Vagina (tissue), 2 donors: ENCODE data around the gene ADCY9.

Source experiments
- CTCF ChIP-seq, 3 experiments: fragments of 450-650 bp in 2 of 3; fragments of 200-600 bp in 1 of 3; sonication (generic) in 1 of 3; IDR thresholded peaks; one replicate each; pipeline ENCODE4 v1.5.1; 2017 to 2019; ENCODE audit warnings: antibody characterized with exemption in 3 of 3, mild to moderate bottlenecking in 2 of 3, moderate library complexity in 2 of 3
- POLR2A ChIP-seq, 2 donors: fragments of 450-650 bp; IDR thresholded peaks; one replicate each; pipeline ENCODE4 v1.6.1; 2017; ENCODE audit warnings: antibody characterized with exemption in 2 of 2, mild to moderate bottlenecking in 2 of 2, moderate library complexity in 2 of 2
- POLR2AphosphoS5 ChIP-seq, 2 donors: sonication (generic); formaldehyde crosslinking; IDR thresholded peaks; one replicate each; pipeline ENCODE4 v1.9.0; 2017; ENCODE audit warnings: antibody characterized with exemption in 2 of 2, mild to moderate bottlenecking in 2 of 2, low read depth in 1 of 2; ENCODE audit not compliant: insufficient read depth in 1 of 2

GRCh38 chr16:4021070-4021779 lies 95.0 kb downstream of the ADCY9 start:
- TF ChIP-seq CTCF (IDR thresholded peaks at IDR 0.05) (no peak), POLR2A (IDR thresholded peaks at IDR 0.05) (no peak), POLR2AphosphoS5 (IDR thresholded peaks at IDR 0.05; ENCODE audit: insufficient read depth in 1 of 2, low read depth in 1 of 2) (no peak)
